Astrocyte (in vitro differentiated cells and primary cell): Measurements from ENCODE around the gene KCNAB1. TPM values are rescaled to one million over a fixed set of nuclear protein-coding genes. Genes with fewer than 3 reads are reported as not detected.

Source experiments
- DNase-seq: peaks from one replicate; pipeline ENCODE4 v3.0.0-alpha.2; 2010; ENCODE audit warnings: low read depth
- FAIRE-seq: peaks from 2 replicates; lab custom pipeline; 2011; peaks lifted over from hg19 to GRCh38; lab: Jason Lieb, UNC
- H2AFZ ChIP-seq: 2 replicates; pipeline ENCODE4 v1.6.0; 2012; ENCODE audit warnings: low read depth, low read length, inconsistent platforms
- H3K27ac ChIP-seq: 2 replicates; pipeline ENCODE4 v1.5.1; 2011; ENCODE audit warnings: low read depth, low read length, inconsistent platforms
- H3K27me3 ChIP-seq: 2 replicates; pipeline ENCODE4 v1.6.0; 2011; ENCODE audit warnings: low read length, inconsistent platforms; ENCODE audit not compliant: insufficient read depth
- H3K36me3 ChIP-seq: 2 replicates; pipeline ENCODE4 v1.5.1; 2011; ENCODE audit warnings: low read length, inconsistent platforms; ENCODE audit not compliant: insufficient read depth
- H3K4me1 ChIP-seq: 2 replicates; pipeline ENCODE4 v1.5.1; 2011; ENCODE audit warnings: low read length, inconsistent platforms; ENCODE audit not compliant: insufficient read depth
- H3K4me2 ChIP-seq: 2 replicates; pipeline ENCODE4 v1.6.0; 2012; ENCODE audit warnings: low read length, inconsistent platforms
- H3K4me3 ChIP-seq: 2 replicates; pipeline ENCODE4 v1.5.1; 2011; ENCODE audit warnings: low read depth, mild to moderate bottlenecking, low read length, inconsistent platforms; ENCODE audit not compliant: insufficient read depth
- H3K79me2 ChIP-seq: 2 replicates; pipeline ENCODE4 v1.6.0; 2012; ENCODE audit warnings: mild to moderate bottlenecking, low read length, inconsistent platforms; ENCODE audit not compliant: insufficient read depth
- H3K9ac ChIP-seq: 2 replicates; pipeline ENCODE4 v1.6.0; 2012; ENCODE audit warnings: mild to moderate bottlenecking, low read length, inconsistent platforms
- H3K9me3 ChIP-seq: 2 replicates; pipeline ENCODE4 v1.5.1; 2012; ENCODE audit warnings: low read depth, mild to moderate bottlenecking, low read length, inconsistent platforms; ENCODE audit not compliant: insufficient read depth
- H4K20me1 ChIP-seq: 2 replicates; pipeline ENCODE4 v1.6.0; 2012; ENCODE audit warnings: low read length, inconsistent platforms; ENCODE audit not compliant: insufficient read depth
- H3K27ac Mint-ChIP-seq: one replicate; pipeline ENCODE4 v1.8.0; 2021; ENCODE audit warnings: mild to moderate bottlenecking, mixed read lengths; ENCODE audit not compliant: unreplicated experiment
- H3K27me3 Mint-ChIP-seq: one replicate; pipeline ENCODE4 v1.8.0; 2021; ENCODE audit warnings: low read depth, mixed read lengths; ENCODE audit not compliant: unreplicated experiment
- H3K36me3 Mint-ChIP-seq: one replicate; pipeline ENCODE4 v1.8.0; 2021; ENCODE audit warnings: low read depth, mixed read lengths; ENCODE audit not compliant: unreplicated experiment
- H3K4me1 Mint-ChIP-seq: one replicate; pipeline ENCODE4 v1.8.0; 2021; ENCODE audit warnings: low read depth, mixed read lengths; ENCODE audit not compliant: unreplicated experiment
- H3K4me3 Mint-ChIP-seq: one replicate; pipeline ENCODE4 v1.8.0; 2021; ENCODE audit warnings: mild to moderate bottlenecking, moderate library complexity, mixed read lengths; ENCODE audit not compliant: unreplicated experiment
- H3K9me3 Mint-ChIP-seq: one replicate; pipeline ENCODE4 v1.8.0; 2021; ENCODE audit warnings: mild to moderate bottlenecking, mixed read lengths; ENCODE audit not compliant: unreplicated experiment
- EZH2 ChIP-seq: IDR thresholded peaks from 2 replicates; pipeline ENCODE4 v1.6.1; 2012; ENCODE audit warnings: mild to moderate bottlenecking, low read length, inconsistent platforms; ENCODE audit not compliant: insufficient read depth
- total RNA-seq: library from RNA; stranded (reverse); gene quantifications from 2 replicates; pipeline ENCODE4 v1.2.1, GENCODE V29; 2021
- TF ChIP-seq, protein P1 (sequence below): IDR thresholded peaks from 2 replicates; pipeline ENCODE4 v1.5.1; 2011; ENCODE audit warnings: low read depth, mild to moderate bottlenecking, inconsistent platforms, low read length, moderate library complexity; ENCODE audit not compliant: insufficient read depth

The KCNAB1 gene
- total RNA-seq, 1 donor from 2014 or later = 0.30 TPM

DNA sequence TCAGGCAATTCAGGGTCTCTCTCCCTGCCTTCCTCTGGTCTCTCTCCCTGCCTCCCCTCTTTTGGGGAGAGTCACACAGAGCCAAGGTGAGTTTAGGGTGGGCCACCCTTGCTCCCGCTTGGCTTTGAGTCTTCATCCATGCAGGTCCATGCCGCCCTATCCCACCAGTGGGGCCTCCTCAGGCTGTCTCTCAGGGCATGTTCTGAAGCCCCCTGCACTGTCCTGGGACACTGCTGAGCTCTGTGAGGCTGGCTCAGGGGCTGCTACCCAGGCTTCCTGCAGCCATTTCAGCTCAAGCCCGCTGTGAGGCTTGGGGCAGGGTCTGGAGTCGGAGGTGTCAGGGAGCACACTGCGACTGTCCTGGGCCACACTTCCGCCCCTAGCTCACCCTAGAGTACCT lies 231.4 kb downstream of the KCNAB1 start:
- no peak overlapping the region for H3K27ac Mint-ChIP-seq
- Histone ChIP-seq H3K79me2 (no peaks in the 10 kb centered on the region), H3K36me3 (no peaks in the 10 kb centered on the region), H3K4me2 (no peak overlapping the region), H4K20me1 (no peaks in the 10 kb centered on the region), H3K4me1 (no peaks in the 10 kb centered on the region), H3K9ac (no peak overlapping the region), H3K4me3 (no peak overlapping the region), H3K9me3 (no peaks in the 10 kb centered on the region), H3K27ac (no peak overlapping the region), H2AFZ (no peak overlapping the region), H3K27me3 (no peaks in the 10 kb centered on the region)
- H3K27me3 Mint-ChIP-seq = peaks cover 10% of the 10 kb centered on the region
- H3K36me3 Mint-ChIP-seq = no peaks in the 10 kb centered on the region
- no peaks in the 10 kb centered on the region for H3K9me3 Mint-ChIP-seq
- TF ChIP-seq, protein P1, sequence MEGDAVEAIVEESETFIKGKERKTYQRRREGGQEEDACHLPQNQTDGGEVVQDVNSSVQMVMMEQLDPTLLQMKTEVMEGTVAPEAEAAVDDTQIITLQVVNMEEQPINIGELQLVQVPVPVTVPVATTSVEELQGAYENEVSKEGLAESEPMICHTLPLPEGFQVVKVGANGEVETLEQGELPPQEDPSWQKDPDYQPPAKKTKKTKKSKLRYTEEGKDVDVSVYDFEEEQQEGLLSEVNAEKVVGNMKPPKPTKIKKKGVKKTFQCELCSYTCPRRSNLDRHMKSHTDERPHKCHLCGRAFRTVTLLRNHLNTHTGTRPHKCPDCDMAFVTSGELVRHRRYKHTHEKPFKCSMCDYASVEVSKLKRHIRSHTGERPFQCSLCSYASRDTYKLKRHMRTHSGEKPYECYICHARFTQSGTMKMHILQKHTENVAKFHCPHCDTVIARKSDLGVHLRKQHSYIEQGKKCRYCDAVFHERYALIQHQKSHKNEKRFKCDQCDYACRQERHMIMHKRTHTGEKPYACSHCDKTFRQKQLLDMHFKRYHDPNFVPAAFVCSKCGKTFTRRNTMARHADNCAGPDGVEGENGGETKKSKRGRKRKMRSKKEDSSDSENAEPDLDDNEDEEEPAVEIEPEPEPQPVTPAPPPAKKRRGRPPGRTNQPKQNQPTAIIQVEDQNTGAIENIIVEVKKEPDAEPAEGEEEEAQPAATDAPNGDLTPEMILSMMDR = no peak
- TF ChIP-seq EZH2 = no peak
- DNase-seq = no peak
- no peak for FAIRE-seq
- H3K4me3 Mint-ChIP-seq = no peak overlapping the region
- H3K4me1 Mint-ChIP-seq = no peaks in the 10 kb centered on the region

DNA sequence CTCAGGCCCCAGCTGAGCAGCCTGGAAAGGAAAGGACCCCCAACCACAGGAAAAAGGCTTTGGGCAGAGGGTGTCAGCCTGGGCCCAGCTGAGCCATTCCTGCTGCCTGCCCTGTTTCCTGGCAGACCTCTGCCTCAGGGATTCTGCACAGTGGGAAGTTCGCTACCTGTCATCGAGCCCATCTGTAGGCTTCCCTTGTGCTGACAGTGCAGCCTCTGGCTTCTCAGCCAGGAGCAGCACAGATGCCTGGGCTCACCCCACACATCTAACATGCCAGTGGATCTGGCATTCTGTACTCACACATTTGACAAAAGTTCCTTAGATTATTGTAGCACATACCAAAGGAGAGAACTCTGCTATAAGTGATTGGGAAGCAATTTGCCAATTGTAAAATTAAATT lies 232.3 kb downstream of the KCNAB1 start:
- H3K27me3 ChIP-seq = no peaks in the 10 kb centered on the region
- H3K4me1 Mint-ChIP-seq = no peaks in the 10 kb centered on the region
- H3K36me3 Mint-ChIP-seq = no peaks in the 10 kb centered on the region
- H3K36me3 ChIP-seq = no peaks in the 10 kb centered on the region
- H3K4me3 ChIP-seq = no peak overlapping the region
- H3K4me3 Mint-ChIP-seq = no peak overlapping the region
- H3K79me2 ChIP-seq = no peaks in the 10 kb centered on the region
- H3K27ac ChIP-seq = no peak overlapping the region
- H4K20me1 ChIP-seq = no peaks in the 10 kb centered on the region
- no peaks in the 10 kb centered on the region for H3K4me1 ChIP-seq
- no peaks in the 10 kb centered on the region for H3K9me3 Mint-ChIP-seq
- H3K9ac ChIP-seq = no peak overlapping the region
- FAIRE-seq (no peak), DNase-seq (no peak)
- H3K27me3 Mint-ChIP-seq = peaks cover 10% of the 10 kb centered on the region
- H2AFZ ChIP-seq = no peak overlapping the region
- no peak for TF ChIP-seq EZH2
- TF ChIP-seq, protein P1 = no peak
- H3K4me2 ChIP-seq = no peak overlapping the region
- H3K27ac Mint-ChIP-seq = no peak overlapping the region
- H3K9me3 ChIP-seq = no peaks in the 10 kb centered on the region

DNA sequence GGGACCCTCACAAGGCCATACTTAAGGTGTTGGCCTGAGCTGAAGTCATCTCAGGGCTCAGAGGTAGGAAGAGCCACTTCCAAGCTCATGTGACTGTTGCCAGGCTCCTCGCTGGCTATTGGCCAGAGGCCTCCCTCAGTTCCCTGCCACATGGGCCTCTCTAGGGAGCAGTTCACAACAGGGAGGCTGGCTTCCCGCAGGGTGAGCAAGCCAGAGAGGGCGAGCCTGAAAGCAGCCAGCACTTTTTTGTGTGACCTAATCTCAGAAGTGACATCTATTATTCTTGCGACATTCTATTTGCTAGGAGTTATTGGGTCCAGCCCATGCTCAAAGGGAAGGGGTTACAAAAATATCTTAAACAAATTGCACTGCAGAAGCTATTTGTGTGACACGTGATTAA lies 233.2 kb downstream of the KCNAB1 start:
- no peaks in the 10 kb centered on the region for H3K9me3 Mint-ChIP-seq
- H3K27me3 Mint-ChIP-seq = peaks cover 10% of the 10 kb centered on the region
- Histone ChIP-seq H3K9ac (no peak overlapping the region), H4K20me1 (no peaks in the 10 kb centered on the region), H3K36me3 (no peaks in the 10 kb centered on the region), H3K9me3 (no peaks in the 10 kb centered on the region), H2AFZ (no peak overlapping the region), H3K4me2 (no peak overlapping the region), H3K4me3 (no peak overlapping the region), H3K4me1 (no peaks in the 10 kb centered on the region), H3K79me2 (no peaks in the 10 kb centered on the region), H3K27me3 (no peaks in the 10 kb centered on the region), H3K27ac (no peak overlapping the region)
- no peak overlapping the region for H3K4me3 Mint-ChIP-seq
- no peak overlapping the region for H3K27ac Mint-ChIP-seq
- no peaks in the 10 kb centered on the region for H3K4me1 Mint-ChIP-seq
- H3K36me3 Mint-ChIP-seq = no peaks in the 10 kb centered on the region
- no peak for TF ChIP-seq EZH2
- TF ChIP-seq, protein P1 = no peak
- FAIRE-seq = no peak
- no peak for DNase-seq
